Tongue (tissue), 2 donors: Measurements from ENCODE around the gene ANKRD65. TPM values are rescaled to one million over a fixed set of nuclear protein-coding genes. Genes with fewer than 3 reads are reported as not detected.
"Not testable (repeated sequence)": the region's sequence is repeated elsewhere in the genome, so short reads cannot be mapped to it uniquely, and the experiment has no call there.

ENCODE experiments used
- DNase-seq: peaks from one replicate; pipeline ENCODE4 v3.0.0-alpha.2; 2015
- total RNA-seq: library from RNA; depleted of rRNA; stranded (reverse); fragments of >200 nt; gene quantifications from one replicate; pipeline ENCODE4 v1.2.3, GENCODE V29; 2014

The ANKRD65 gene
- total RNA-seq, 1 donor from 2014 or later: 13.4 TPM

GRCh38 chr1:1430114-1430982, 9.3 kb upstream of the ANKRD65 start:
- DNase-seq: peak; percentile 95

- DNase-seq: no peak
These were observed 8.6 kb upstream of the ANKRD65 start for GRCh38 chr1:1429671-1430073.

- DNase-seq: not testable (repeated sequence)
These were observed 7.9 kb upstream of the ANKRD65 start for GRCh38 chr1:1428967-1429366.

- no peak for DNase-seq
These were observed 7.1 kb upstream of the ANKRD65 start for GRCh38 chr1:1428174-1428573.

- no peak for DNase-seq
These were observed 6.7 kb upstream of the ANKRD65 start for GRCh38 chr1:1427820-1428148.

- peak; percentile 41 for DNase-seq
These were observed 6.2 kb upstream of the ANKRD65 start for GRCh38 chr1:1427106-1427819.

- peak; percentile 43 for DNase-seq
These were observed 5.5 kb upstream of the ANKRD65 start for GRCh38 chr1:1426496-1427105.

- no peak for DNase-seq
These were observed 4.8 kb upstream of the ANKRD65 start for GRCh38 chr1:1425753-1426495.

- no peak for DNase-seq
These were observed 4.3 kb upstream of the ANKRD65 start for GRCh38 chr1:1425426-1425752.

GRCh38 chr1:1424707-1425106, 3.6 kb upstream of the ANKRD65 start:
- no peak for DNase-seq

GRCh38 chr1:1423245-1423597, 2.1 kb upstream of the ANKRD65 start:
- DNase-seq: no peak

GRCh38 chr1:1422465-1423244, 1.6 kb upstream of the ANKRD65 start:
- no peak for DNase-seq

- no peak for DNase-seq
These were observed 910 bp upstream of the ANKRD65 start for GRCh38 chr1:1421907-1422464.

GRCh38 chr1:1420654-1421141, 378 bp downstream of the ANKRD65 start:
- DNase-seq: no peak

GRCh38 chr1:1419813-1420653, 1.0 kb downstream of the ANKRD65 start:
- DNase-seq: peak; percentile 46

- no peak for DNase-seq
These were observed 1.7 kb downstream of the ANKRD65 start for GRCh38 chr1:1419363-1419812.

GRCh38 chr1:1418464-1419362, 2.4 kb downstream of the ANKRD65 start:
- DNase-seq: no peak

- not testable (repeated sequence) for DNase-seq
These were observed 3.1 kb downstream of the ANKRD65 start for GRCh38 chr1:1417825-1418463.

GRCh38 chr1:1417396-1417795, 3.7 kb downstream of the ANKRD65 start:
- DNase-seq: not testable (repeated sequence)
